Keratinocyte (primary cell): ENCODE results near the gene STYK1. TPM values are rescaled to one million over a fixed set of nuclear protein-coding genes. Genes with fewer than 3 reads are reported as not detected.

Experiments
- DNase-seq: peaks from one replicate; pipeline ENCODE4 v3.0.0-alpha.2; 2011; ENCODE audit warnings: low read depth, missing footprints, low spot score
- FAIRE-seq: peaks from 2 replicates; lab custom pipeline; 2011; peaks lifted over from hg19 to GRCh38; lab: Jason Lieb, UNC
- H2AFZ ChIP-seq: 2 replicates; pipeline ENCODE4 v1.6.0; 2012; ENCODE audit warnings: low read length, control low read depth, inconsistent platforms; ENCODE audit not compliant: control insufficient read depth
- H3K27ac ChIP-seq: 2 replicates; pipeline ENCODE4 v1.5.1; 2011; ENCODE audit warnings: low read length; ENCODE audit not compliant: control insufficient read depth, insufficient read depth
- H3K27me3 ChIP-seq: 3 replicates; pipeline ENCODE4 v1.6.0; 2011; ENCODE audit warnings: low read length; ENCODE audit not compliant: control insufficient read depth, insufficient read depth; ENCODE audit errors: extremely low read depth
- H3K36me3 ChIP-seq, 2 experiments: 2 replicates in 1 of 2; 3 replicates in 1 of 2; pipeline ENCODE4 v1.5.1; 2011; ENCODE audit warnings: low read length in 2 of 2, mild to moderate bottlenecking in 1 of 2; ENCODE audit not compliant: control insufficient read depth in 2 of 2, insufficient read depth in 2 of 2; ENCODE audit errors: extremely low read depth in 1 of 2
- H3K4me1 ChIP-seq: 3 replicates; pipeline ENCODE4 v1.5.1; 2011; ENCODE audit warnings: low read length; ENCODE audit not compliant: control insufficient read depth, insufficient read depth; ENCODE audit errors: extremely low read depth
- H3K4me2 ChIP-seq: 3 replicates; pipeline ENCODE4 v1.6.0; 2011; ENCODE audit warnings: low read depth, low read length; ENCODE audit not compliant: control insufficient read depth, insufficient read depth; ENCODE audit errors: extremely low read depth
- H3K4me3 ChIP-seq, 3 experiments: fragments of 200-600 bp in 1 of 3; sonication (generic) in 1 of 3; 2 replicates in 2 of 3; 3 replicates in 1 of 3; pipeline ENCODE4 v1.5.1; 2011 to 2016; ENCODE audit warnings: low read length in 3 of 3, mild to moderate bottlenecking in 3 of 3, control low read depth in 2 of 3, inconsistent platforms in 1 of 3, low read depth in 1 of 3, mixed read lengths in 1 of 3, mixed run types in 1 of 3, moderate library complexity in 1 of 3; ENCODE audit not compliant: control insufficient read depth in 2 of 3, insufficient read depth in 2 of 3; ENCODE audit errors: extremely low read depth in 1 of 3
- H3K79me2 ChIP-seq: 2 replicates; pipeline ENCODE4 v1.6.0; 2012; ENCODE audit warnings: low read length; ENCODE audit not compliant: control insufficient read depth, insufficient read depth
- H3K9ac ChIP-seq: 3 replicates; pipeline ENCODE4 v1.6.0; 2011; ENCODE audit warnings: low read length; ENCODE audit not compliant: control insufficient read depth, insufficient read depth; ENCODE audit errors: extremely low read depth
- H3K9me1 ChIP-seq: 3 replicates; pipeline ENCODE4 v1.6.0; 2011; ENCODE audit warnings: low read length; ENCODE audit not compliant: control insufficient read depth, insufficient read depth; ENCODE audit errors: extremely low read depth
- H3K9me3 ChIP-seq: 2 replicates; pipeline ENCODE4 v1.5.1; 2012; ENCODE audit warnings: low read depth, low read length; ENCODE audit not compliant: control insufficient read depth
- H4K20me1 ChIP-seq: 3 replicates; pipeline ENCODE4 v1.6.0; 2011; ENCODE audit warnings: low read length; ENCODE audit not compliant: control insufficient read depth, insufficient read depth; ENCODE audit errors: extremely low read depth
- CTCF ChIP-seq, 3 experiments: IDR thresholded peaks in 1 of 3; conservative IDR thresholded peaks in 1 of 3; optimal IDR thresholded peaks in 1 of 3; 2 replicates in 2 of 3; 3 replicates in 1 of 3; pipeline versions ENCODE3 to v1.5.1; 2011; ENCODE audit warnings: low read length in 3 of 3, mild to moderate bottlenecking in 3 of 3, moderate library complexity in 2 of 3, control low read depth in 1 of 3, inconsistent platforms in 1 of 3; ENCODE audit not compliant: insufficient read depth in 2 of 3; ENCODE audit errors: extremely low read depth in 1 of 3
- EZH2 ChIP-seq: IDR thresholded peaks from one replicate; pipeline ENCODE4 v1.6.1; 2012; ENCODE audit warnings: inconsistent platforms, mild to moderate bottlenecking, low read length, moderate library complexity
- dilution Hi-C: fragments of 300-500 bp; cut with MboI; formaldehyde crosslinking; loops from one replicate; pipeline ENCODE4 v1.7.0; 2020; ENCODE audit warnings: low sequenced_read_pairs; ENCODE audit not compliant: extremely low pct_ligation_motif_present
- polyA plus RNA-seq, 5 experiments: library from polyadenylated mRNA; depleted of rRNA in 3 of 5; stranded (reverse) in 3 of 5; stranded (forward) in 1 of 5; unstranded in 1 of 5; fragments of >200 nt; gene quantifications; 1 replicate in 1 of 5; 2 replicates in 3 of 5; 3 replicates in 1 of 5; pipeline versions ENCODE4 v1.2.1 to v1.2.3, GENCODE V29; 2011 to 2012; ENCODE audit warnings: missing spikeins in 2 of 5, low read depth in 1 of 5, low replicate concordance in 1 of 5

Gene STYK1
- polyA plus RNA-seq, 1 donor (not counting 4 experiments of a cell fraction or from before 2014, with no cell fraction given), result 2.8 TPM

DNA sequence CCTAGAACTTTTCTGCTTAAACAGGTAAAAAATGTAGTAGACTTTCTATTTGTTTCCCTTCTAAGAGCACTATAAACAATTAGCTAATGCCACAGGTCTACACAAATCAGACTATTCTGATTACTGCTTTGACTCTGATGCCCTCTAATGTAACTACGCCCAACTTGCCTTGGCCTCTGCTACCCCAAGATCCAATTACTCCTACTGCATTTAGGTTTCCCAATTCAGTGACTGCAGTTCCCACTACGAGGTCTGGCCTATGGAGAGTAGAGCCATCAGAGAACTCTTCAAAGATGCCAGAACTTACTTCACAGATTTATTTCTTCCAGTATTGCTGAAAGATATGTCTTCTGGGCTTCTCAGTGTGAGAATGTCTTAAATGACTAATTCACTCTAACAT is 15.3 kb upstream of the STYK1 start:
- no peak for TF ChIP-seq CTCF (optimal IDR thresholded peaks at IDR 0.05 in 1 of 3, IDR thresholded peaks at IDR 0.05 in 1 of 3, conservative IDR thresholded peaks at IDR 0.05 in 1 of 3; ENCODE audit: extremely low read depth in 1 of 3, insufficient read depth in 2 of 3, low read length in 3 of 3)
- TF ChIP-seq EZH2, result no peak
- Histone ChIP-seq H3K4me2 (no peak overlapping the region), H4K20me1 (no peaks in the 10 kb centered on the region), H3K4me3 (no peak overlapping the region), H3K4me1 (no peaks in the 10 kb centered on the region), H3K36me3 (peaks cover 0 to 2% of the 10 kb centered on the region in 2 experiments), H3K9me3 (no peaks in the 10 kb centered on the region), H3K27ac (no peak overlapping the region), H3K79me2 (no peaks in the 10 kb centered on the region), H3K9me1 (no peaks in the 10 kb centered on the region), H3K9ac (no peak overlapping the region), H2AFZ (no peak overlapping the region), H3K27me3 (no peaks in the 10 kb centered on the region)
- dilution Hi-C loops, result no loop called here
- no peak for DNase-seq
- FAIRE-seq, result no peak

DNA sequence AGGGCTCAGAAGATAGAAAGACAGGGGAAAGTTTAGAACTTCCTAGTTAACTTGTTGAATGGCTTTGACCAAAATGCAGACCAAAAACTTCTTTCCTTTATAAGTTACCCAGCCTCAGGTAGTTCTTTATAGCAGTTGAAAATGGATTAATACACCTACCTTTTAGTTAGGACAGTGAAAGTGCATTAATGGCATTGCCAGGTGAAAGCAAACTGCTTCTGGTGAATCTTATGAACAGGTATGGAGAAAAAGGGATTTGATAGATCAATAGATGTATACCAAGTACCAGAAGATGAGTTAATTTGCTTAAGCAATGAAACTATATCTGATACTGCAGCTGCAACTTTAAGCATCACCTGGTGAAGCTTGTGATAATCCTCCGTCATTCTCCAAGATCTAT is 14.2 kb upstream of the STYK1 start:
- no peak for TF ChIP-seq EZH2
- TF ChIP-seq CTCF (optimal IDR thresholded peaks at IDR 0.05 in 1 of 3, IDR thresholded peaks at IDR 0.05 in 1 of 3, conservative IDR thresholded peaks at IDR 0.05 in 1 of 3; ENCODE audit: extremely low read depth in 1 of 3, insufficient read depth in 2 of 3, low read length in 3 of 3), result no peak
- Histone ChIP-seq H3K4me1 (no peaks in the 10 kb centered on the region), H2AFZ (no peak overlapping the region), H3K79me2 (no peaks in the 10 kb centered on the region), H4K20me1 (no peaks in the 10 kb centered on the region), H3K9ac (no peak overlapping the region), H3K27me3 (no peaks in the 10 kb centered on the region), H3K4me3 (no peak overlapping the region), H3K9me3 (no peaks in the 10 kb centered on the region), H3K9me1 (no peaks in the 10 kb centered on the region), H3K36me3 (peaks cover 0 to 2% of the 10 kb centered on the region in 2 experiments), H3K4me2 (no peak overlapping the region), H3K27ac (no peak overlapping the region)
- DNase-seq, result no peak
- dilution Hi-C loops, result no loop called here
- FAIRE-seq, result no peak
